Measurements from ENCODE around the gene FAM222A. TPM values are rescaled to one million over a fixed set of nuclear protein-coding genes. Genes with fewer than 3 reads are reported as not detected.

The FAM222A gene
- total RNA-seq, 2 donors from 2014 or later = 0.11 to 0.63 TPM

GRCh38 chr12:109760031-109760929 is 46.7 kb downstream of the FAM222A start:
- no peak overlapping the region for H3K4me3 Mint-ChIP-seq
- no peak for ATAC-seq (replicated peaks)
- H3K36me3 Mint-ChIP-seq (ENCODE audit: low read depth) = no peaks in the 10 kb centered on the region
- H3K27ac Mint-ChIP-seq = no peak overlapping the region
- H3K27me3 Mint-ChIP-seq = peaks cover 12% of the 10 kb centered on the region
- no peaks in the 10 kb centered on the region for H3K4me1 Mint-ChIP-seq
- peaks cover 11% of the 10 kb centered on the region for H3K9me3 Mint-ChIP-seq

- Mint-ChIP-seq H3K4me1 (no peaks in the 10 kb centered on the region), H3K27me3 (peaks cover 12% of the 10 kb centered on the region), H3K36me3 (ENCODE audit: low read depth) (no peaks in the 10 kb centered on the region), H3K9me3 (peaks cover 11% of the 10 kb centered on the region), H3K4me3 (no peak overlapping the region), H3K27ac (no peak overlapping the region)
- ATAC-seq (replicated peaks) = no peak
Measured at GRCh38 chr12:109760930-109761921, 47.6 kb downstream of the FAM222A start.

GRCh38 chr12:109762071-109762672 is 48.5 kb downstream of the FAM222A start:
- peaks cover 8% of the 10 kb centered on the region for H3K27me3 Mint-ChIP-seq
- H3K4me3 Mint-ChIP-seq = no peak overlapping the region
- no peak overlapping the region for H3K27ac Mint-ChIP-seq
- H3K9me3 Mint-ChIP-seq = peaks cover 7% of the 10 kb centered on the region
- H3K36me3 Mint-ChIP-seq (ENCODE audit: low read depth) = no peaks in the 10 kb centered on the region
- ATAC-seq (replicated peaks) = no peak
- H3K4me1 Mint-ChIP-seq = no peaks in the 10 kb centered on the region

- peak; percentile 20 for ATAC-seq (replicated peaks)
- Mint-ChIP-seq H3K27me3 (peaks cover 2% of the 10 kb centered on the region), H3K4me3 (no peak overlapping the region), H3K36me3 (ENCODE audit: low read depth) (no peaks in the 10 kb centered on the region), H3K4me1 (no peaks in the 10 kb centered on the region), H3K9me3 (peaks cover 1% of the 10 kb centered on the region), H3K27ac (no peak overlapping the region)
Measured at GRCh38 chr12:109762673-109763191, 49.1 kb downstream of the FAM222A start.

GRCh38 chr12:109763201-109763841 is 49.7 kb downstream of the FAM222A start:
- ATAC-seq (replicated peaks) = peak; percentile 92
- Mint-ChIP-seq H3K36me3 (ENCODE audit: low read depth) (no peaks in the 10 kb centered on the region), H3K27ac (no peak overlapping the region), H3K4me3 (no peak overlapping the region), H3K9me3 (no peaks in the 10 kb centered on the region), H3K4me1 (no peaks in the 10 kb centered on the region), H3K27me3 (no peaks in the 10 kb centered on the region)

- H3K27me3 Mint-ChIP-seq = no peaks in the 10 kb centered on the region
- no peaks in the 10 kb centered on the region for H3K9me3 Mint-ChIP-seq
- no peak overlapping the region for H3K27ac Mint-ChIP-seq
- H3K36me3 Mint-ChIP-seq (ENCODE audit: low read depth) = no peaks in the 10 kb centered on the region
- H3K4me1 Mint-ChIP-seq = no peaks in the 10 kb centered on the region
- H3K4me3 Mint-ChIP-seq = no peak overlapping the region
- no peak for ATAC-seq (replicated peaks)
Measured at GRCh38 chr12:109764123-109764522, 50.5 kb downstream of the FAM222A start.

GRCh38 chr12:109764776-109765445 is 51.3 kb downstream of the FAM222A start:
- Mint-ChIP-seq H3K4me3 (no peak overlapping the region), H3K36me3 (ENCODE audit: low read depth) (no peaks in the 10 kb centered on the region), H3K27me3 (no peaks in the 10 kb centered on the region), H3K27ac (no peak overlapping the region), H3K4me1 (no peaks in the 10 kb centered on the region), H3K9me3 (no peaks in the 10 kb centered on the region)
- no peak for ATAC-seq (replicated peaks)

GRCh38 chr12:109765446-109765810 is 51.8 kb downstream of the FAM222A start:
- ATAC-seq (replicated peaks) = no peak
- Mint-ChIP-seq H3K4me1 (no peaks in the 10 kb centered on the region), H3K27ac (no peak overlapping the region), H3K36me3 (ENCODE audit: low read depth) (no peaks in the 10 kb centered on the region), H3K4me3 (no peak overlapping the region), H3K27me3 (no peaks in the 10 kb centered on the region), H3K9me3 (no peaks in the 10 kb centered on the region)

GRCh38 chr12:109766251-109766778 is 52.7 kb downstream of the FAM222A start:
- Mint-ChIP-seq H3K36me3 (ENCODE audit: low read depth) (no peaks in the 10 kb centered on the region), H3K27ac (no peak overlapping the region), H3K9me3 (no peaks in the 10 kb centered on the region), H3K4me1 (no peaks in the 10 kb centered on the region), H3K27me3 (no peaks in the 10 kb centered on the region), H3K4me3 (no peak overlapping the region)
- no peak for ATAC-seq (replicated peaks)

GRCh38 chr12:109767456-109767855 is 53.8 kb downstream of the FAM222A start:
- no peak overlapping the region for H3K27ac Mint-ChIP-seq
- no peak for ATAC-seq (replicated peaks)
- H3K27me3 Mint-ChIP-seq = no peaks in the 10 kb centered on the region
- no peaks in the 10 kb centered on the region for H3K4me1 Mint-ChIP-seq
- no peaks in the 10 kb centered on the region for H3K36me3 Mint-ChIP-seq (ENCODE audit: low read depth)
- H3K4me3 Mint-ChIP-seq = no peak overlapping the region
- no peaks in the 10 kb centered on the region for H3K9me3 Mint-ChIP-seq

GRCh38 chr12:109767991-109768900 is 54.6 kb downstream of the FAM222A start:
- Mint-ChIP-seq H3K4me1 (no peaks in the 10 kb centered on the region), H3K4me3 (no peak overlapping the region), H3K27ac (no peak overlapping the region), H3K36me3 (ENCODE audit: low read depth) (no peaks in the 10 kb centered on the region), H3K9me3 (no peaks in the 10 kb centered on the region), H3K27me3 (no peaks in the 10 kb centered on the region)
- no peak for ATAC-seq (replicated peaks)

GRCh38 chr12:109768901-109769670 is 55.5 kb downstream of the FAM222A start:
- no peak overlapping the region for H3K4me3 Mint-ChIP-seq
- H3K9me3 Mint-ChIP-seq = no peaks in the 10 kb centered on the region
- no peak overlapping the region for H3K27ac Mint-ChIP-seq
- ATAC-seq (replicated peaks) = no peak
- no peaks in the 10 kb centered on the region for H3K27me3 Mint-ChIP-seq
- H3K36me3 Mint-ChIP-seq (ENCODE audit: low read depth) = no peaks in the 10 kb centered on the region
- no peaks in the 10 kb centered on the region for H3K4me1 Mint-ChIP-seq
